K562 (cell line): ENCODE measurements around the gene FSD1L.

Source experiments
- CBX1 ChIP-seq: sonication (generic); IDR thresholded peaks from 2 replicates; pipeline ENCODE4 v1.6.1; 2016; ENCODE audit warnings: antibody characterized with exemption, low read depth, mild to moderate bottlenecking
- ESRRA ChIP-seq: fragments of 450-650 bp; IDR thresholded peaks from 2 replicates; pipeline ENCODE4 v1.6.1; 2014; ENCODE audit warnings: low read depth, mild to moderate bottlenecking, moderate library complexity, borderline replicate concordance
- JUNB ChIP-seq: fragments of 450-650 bp; formaldehyde crosslinking; conservative IDR thresholded peaks from 2 replicates; pipeline ENCODE4 v1.4.0; 2020; ENCODE audit warnings: mild to moderate bottlenecking
- MYC ChIP-seq, 2 experiments: fragments of 250-450 bp in 1 of 2; sonication (Bioruptor Pico) in 1 of 2; IDR thresholded peaks; 2 replicates each; pipeline versions ENCODE4 v1.5.1 to v1.6.1; 2012 to 2021; ENCODE audit warnings: low read depth in 2 of 2, borderline replicate concordance in 1 of 2, improper control_type of control experiment in 1 of 2, low read length in 1 of 2, mild to moderate bottlenecking in 1 of 2, moderate library complexity in 1 of 2
- POLR2A ChIP-seq: fragments of 450-650 bp; conservative IDR thresholded peaks from 2 replicates; pipeline ENCODE4 v1.6.1; 2016
- SMC3 ChIP-seq: conservative IDR thresholded peaks from 2 replicates; pipeline ENCODE4 v1.6.1; 2011; ENCODE audit warnings: low read depth, low read length, improper control_type of control experiment; ENCODE audit not compliant: insufficient read depth
- USF2 ChIP-seq: sonication (generic); formaldehyde crosslinking; IDR thresholded peaks from 2 replicates; pipeline ENCODE4 v1.5.0; 2020; ENCODE audit warnings: missing genetic modification reagents

- TF ChIP-seq USF2 (CRISPR knock-in tag) = no peak
- TF ChIP-seq ESRRA = no peak
- TF ChIP-seq POLR2A = no peak
- TF ChIP-seq SMC3 = no peak
- no peak for TF ChIP-seq MYC (IDR thresholded peaks at IDR 0.05; ENCODE audit: low read depth, low read length)
- no peak for TF ChIP-seq MYC (CRISPR knock-in tag; IDR thresholded peaks at IDR 0.05; ENCODE audit: borderline replicate concordance, low read depth)
- TF ChIP-seq CBX1 = no peak
- TF ChIP-seq JUNB (CRISPR knock-in tag) = no peak
Observed at GRCh38 chr9:105457560-105458294, 9.9 kb downstream of the FSD1L start.
